Dendritic cell treated with granulocyte-macrophage colony-stimulating factor and Interleukin-4, amounts not matched to agents 40 ng/mL and 50 ng/mL, for 4 days (primary cell): ENCODE data around the gene CHIA.

Experiments
- H3K27ac Mint-ChIP-seq: one replicate; pipeline ENCODE4 v1.8.0; 2022; ENCODE audit warnings: mild to moderate bottlenecking, mixed read lengths
- H3K27me3 Mint-ChIP-seq: one replicate; pipeline ENCODE4 v1.8.0; 2022; ENCODE audit warnings: mild to moderate bottlenecking, mixed read lengths
- H3K36me3 Mint-ChIP-seq: one replicate; pipeline ENCODE4 v1.8.0; 2022; ENCODE audit warnings: low read depth, mixed read lengths
- H3K4me1 Mint-ChIP-seq: one replicate; pipeline ENCODE4 v1.8.0; 2022; ENCODE audit warnings: low read depth, mixed read lengths
- H3K4me3 Mint-ChIP-seq: one replicate; pipeline ENCODE4 v1.8.0; 2022; ENCODE audit warnings: mild to moderate bottlenecking, moderate library complexity, mixed read lengths
- H3K9me3 Mint-ChIP-seq: one replicate; pipeline ENCODE4 v1.8.0; 2022; ENCODE audit warnings: mixed read lengths
- intact Hi-C: fragments of 100-400 bp; cut with micrococcal nuclease; formaldehyde crosslinking; loops from one replicate; pipeline ENCODE4 v1.15.0; 2022

CHIA gene

GRCh38 chr1:111272081-111272480 lies 18.6 kb upstream of the CHIA start:
- H3K4me3 Mint-ChIP-seq = no peak overlapping the region
- intact Hi-C loops = no loop called here
- peaks cover 11% of the 10 kb centered on the region for H3K4me1 Mint-ChIP-seq
- no peaks in the 10 kb centered on the region for H3K36me3 Mint-ChIP-seq
- no peak overlapping the region for H3K27ac Mint-ChIP-seq
- H3K9me3 Mint-ChIP-seq = no peaks in the 10 kb centered on the region
- H3K27me3 Mint-ChIP-seq = peaks cover 60% of the 10 kb centered on the region

- Mint-ChIP-seq H3K4me1 (peaks cover 11% of the 10 kb centered on the region), H3K27ac (no peak overlapping the region), H3K4me3 (no peak overlapping the region), H3K9me3 (no peaks in the 10 kb centered on the region), H3K36me3 (no peaks in the 10 kb centered on the region), H3K27me3 (peaks cover 56% of the 10 kb centered on the region)
- intact Hi-C loops = no loop called here
These were observed 16.0 kb upstream of the CHIA start for GRCh38 chr1:111274653-111275052.

GRCh38 chr1:111275079-111275478 lies 15.6 kb upstream of the CHIA start:
- intact Hi-C loops = no loop called here
- Mint-ChIP-seq H3K4me1 (peaks cover 11% of the 10 kb centered on the region), H3K9me3 (no peaks in the 10 kb centered on the region), H3K27me3 (peaks cover 54% of the 10 kb centered on the region), H3K27ac (no peak overlapping the region), H3K4me3 (no peak overlapping the region), H3K36me3 (no peaks in the 10 kb centered on the region)

- Mint-ChIP-seq H3K27me3 (peaks cover 47% of the 10 kb centered on the region), H3K4me1 (peaks cover 8% of the 10 kb centered on the region), H3K27ac (no peak overlapping the region), H3K4me3 (no peak overlapping the region), H3K9me3 (no peaks in the 10 kb centered on the region), H3K36me3 (no peaks in the 10 kb centered on the region)
- intact Hi-C loops = no loop called here
These were observed 14.7 kb upstream of the CHIA start for GRCh38 chr1:111275780-111276433.

- Mint-ChIP-seq H3K9me3 (no peaks in the 10 kb centered on the region), H3K4me3 (no peak overlapping the region), H3K27ac (no peak overlapping the region), H3K27me3 (peaks cover 19% of the 10 kb centered on the region), H3K4me1 (no peaks in the 10 kb centered on the region), H3K36me3 (no peaks in the 10 kb centered on the region)
- intact Hi-C loops = no loop called here
These were observed 11.5 kb upstream of the CHIA start for GRCh38 chr1:111279144-111279543.

- H3K36me3 Mint-ChIP-seq = no peaks in the 10 kb centered on the region
- peaks cover 15% of the 10 kb centered on the region for H3K27me3 Mint-ChIP-seq
- H3K4me3 Mint-ChIP-seq = no peak overlapping the region
- no peaks in the 10 kb centered on the region for H3K4me1 Mint-ChIP-seq
- intact Hi-C loops = no loop called here
- no peak overlapping the region for H3K27ac Mint-ChIP-seq
- H3K9me3 Mint-ChIP-seq = no peaks in the 10 kb centered on the region
These were observed 10.4 kb upstream of the CHIA start for GRCh38 chr1:111280267-111280666.

GRCh38 chr1:111281411-111281810 lies 9.2 kb upstream of the CHIA start:
- Mint-ChIP-seq H3K4me1 (no peaks in the 10 kb centered on the region), H3K36me3 (no peaks in the 10 kb centered on the region), H3K27me3 (peaks cover 13% of the 10 kb centered on the region), H3K27ac (no peak overlapping the region), H3K4me3 (no peak overlapping the region), H3K9me3 (no peaks in the 10 kb centered on the region)
- intact Hi-C loops = no loop called here

GRCh38 chr1:111283838-111284237 lies 6.8 kb upstream of the CHIA start:
- Mint-ChIP-seq H3K27me3 (peaks cover 8% of the 10 kb centered on the region), H3K4me3 (no peak overlapping the region)
- intact Hi-C loops = no loop called here

GRCh38 chr1:111285879-111286278 lies 4.8 kb upstream of the CHIA start:
- Mint-ChIP-seq H3K27ac (no peak overlapping the region), H3K4me1 (no peaks in the 10 kb centered on the region), H3K9me3 (no peaks in the 10 kb centered on the region), H3K27me3 (no peaks in the 10 kb centered on the region), H3K4me3 (no peak overlapping the region), H3K36me3 (no peaks in the 10 kb centered on the region)
- intact Hi-C loops = no loop called here

More at GRCh38 chr1:111283838-111284237, 6.8 kb upstream of the CHIA start:
- Mint-ChIP-seq H3K36me3 (no peaks in the 10 kb centered on the region), H3K4me1 (no peaks in the 10 kb centered on the region), H3K9me3 (no peaks in the 10 kb centered on the region), H3K27ac (no peak overlapping the region)

GRCh38 chr1:111286912-111287311 lies 3.7 kb upstream of the CHIA start:
- no peak overlapping the region for H3K4me3 Mint-ChIP-seq
- H3K9me3 Mint-ChIP-seq = no peaks in the 10 kb centered on the region
- H3K36me3 Mint-ChIP-seq = no peaks in the 10 kb centered on the region
- no peaks in the 10 kb centered on the region for H3K4me1 Mint-ChIP-seq
- no peak overlapping the region for H3K27ac Mint-ChIP-seq
- intact Hi-C loops = no loop called here
- no peaks in the 10 kb centered on the region for H3K27me3 Mint-ChIP-seq

- H3K4me1 Mint-ChIP-seq = no peaks in the 10 kb centered on the region
- H3K27ac Mint-ChIP-seq = no peak overlapping the region
- no peaks in the 10 kb centered on the region for H3K9me3 Mint-ChIP-seq
- no peaks in the 10 kb centered on the region for H3K27me3 Mint-ChIP-seq
- no peaks in the 10 kb centered on the region for H3K36me3 Mint-ChIP-seq
- no peak overlapping the region for H3K4me3 Mint-ChIP-seq
- intact Hi-C loops = no loop called here
These were observed 1.3 kb upstream of the CHIA start for GRCh38 chr1:111289371-111289770.

GRCh38 chr1:111290104-111290503 lies 547 bp upstream of the CHIA start:
- H3K4me3 Mint-ChIP-seq = no peak overlapping the region

GRCh38 chr1:111294390-111294789 lies 3.7 kb downstream of the CHIA start:
- peaks cover 17% of the 10 kb centered on the region for H3K9me3 Mint-ChIP-seq
- no peak overlapping the region for H3K27ac Mint-ChIP-seq
- H3K4me1 Mint-ChIP-seq = no peaks in the 10 kb centered on the region
- intact Hi-C loops = no loop called here
- H3K36me3 Mint-ChIP-seq = no peaks in the 10 kb centered on the region
- no peak overlapping the region for H3K4me3 Mint-ChIP-seq
- H3K27me3 Mint-ChIP-seq = peaks cover 4% of the 10 kb centered on the region

More at GRCh38 chr1:111290104-111290503, 547 bp upstream of the CHIA start:
- Mint-ChIP-seq H3K4me1 (no peaks in the 10 kb centered on the region), H3K36me3 (no peaks in the 10 kb centered on the region), H3K27me3 (no peaks in the 10 kb centered on the region), H3K9me3 (no peaks in the 10 kb centered on the region), H3K27ac (no peak overlapping the region)
- intact Hi-C loops = no loop called here

GRCh38 chr1:111302374-111302773 lies 11.7 kb downstream of the CHIA start:
- Mint-ChIP-seq H3K27me3 (peaks cover 19% of the 10 kb centered on the region), H3K27ac (no peak overlapping the region), H3K36me3 (no peaks in the 10 kb centered on the region), H3K9me3 (peaks cover 30% of the 10 kb centered on the region), H3K4me1 (no peaks in the 10 kb centered on the region), H3K4me3 (no peak overlapping the region)
- intact Hi-C loops = no loop called here

GRCh38 chr1:111309690-111310089 lies 19.0 kb downstream of the CHIA start:
- Mint-ChIP-seq H3K4me1 (no peaks in the 10 kb centered on the region), H3K9me3 (peaks cover 6% of the 10 kb centered on the region), H3K27me3 (peaks cover 21% of the 10 kb centered on the region), H3K27ac (no peak overlapping the region), H3K4me3 (no peak overlapping the region), H3K36me3 (no peaks in the 10 kb centered on the region)
- intact Hi-C loops = no loop called here
